AG04449 (cell line): ENCODE measurements around the gene FKBP5.
A peak's percentile ranks its signal among the peaks of the same experiment; 100 is the strongest.

Experiments used
- CTCF ChIA-PET: fragments of 350-600 bp; formaldehyde crosslinking; extraction: SDS; loops from one replicate; lab custom pipeline; 2021; ENCODE audit warnings: antibody characterized with exemption; lab: Yijun Ruan, JAX
- POLR2A ChIA-PET: fragments of 400-600, 350-600 bp; formaldehyde crosslinking; extraction: SDS; loops from one replicate; lab custom pipeline; 2020; ENCODE audit warnings: antibody characterized with exemption, inconsistent platforms; lab: Yijun Ruan, JAX
- DNase-seq: peaks from one replicate; pipeline ENCODE4 v3.0.0-alpha.2; 2010; ENCODE audit warnings: low read depth, low spot score
- H3K4me3 ChIP-seq: 2 replicates; pipeline ENCODE4 v1.5.1; 2011; ENCODE audit warnings: low read depth, mild to moderate bottlenecking, control low read depth, low read length
- CTCF ChIP-seq: IDR thresholded peaks from one replicate; pipeline ENCODE4 v1.5.1; 2011; ENCODE audit warnings: mild to moderate bottlenecking, moderate library complexity, low read length, control low read depth, inconsistent platforms; ENCODE audit not compliant: insufficient read depth; ENCODE audit errors: missing control alignments

The FKBP5 gene

GRCh38 chr6:35586542-35586941, 102.2 kb downstream of the FKBP5 start:
- H3K4me3 ChIP-seq: no peak overlapping the region
- ChIA-PET CTCF (interaction anchor here (1.1 to 28.1 kb wide), 9 partner anchors 9 to 151 kb away, joined by 3 to 524 read pairs (median 4); partner anchors contain the start of gene ARMC12), POLR2A (no interaction called here)
- DNase-seq: no peak
- TF ChIP-seq CTCF: no peak

GRCh38 chr6:35585658-35586057, 103.1 kb downstream of the FKBP5 start:
- POLR2A ChIA-PET: no interaction called here
- no peak for DNase-seq
- H3K4me3 ChIP-seq: no peak overlapping the region
- CTCF ChIA-PET: interaction anchor here (0.9 to 28.1 kb wide), 11 partner anchors 9 to 152 kb away, joined by 3 to 524 read pairs (median 22); partner anchors contain the start of gene ARMC12
- no peak for TF ChIP-seq CTCF

- ChIA-PET CTCF (interaction anchor here (0.6 to 28.1 kb wide), 39 partner anchors 8 to 249 kb away, joined by 3 to 524 read pairs (median 5); partner anchors contain the start of gene ARMC12), POLR2A (no interaction called here)
- TF ChIP-seq CTCF: peak; percentile 65
- DNase-seq: no peak
- H3K4me3 ChIP-seq: no peak overlapping the region
These were observed 104.6 kb downstream of the FKBP5 start for GRCh38 chr6:35583893-35584688.

GRCh38 chr6:35582315-35582714, 106.4 kb downstream of the FKBP5 start:
- no peak for TF ChIP-seq CTCF
- CTCF ChIA-PET: interaction anchor here (0.7 to 28.1 kb wide), 16 partner anchors 9 to 167 kb away, joined by 3 to 524 read pairs (median 6); partner anchors contain the start of gene ARMC12
- H3K4me3 ChIP-seq: no peak overlapping the region
- POLR2A ChIA-PET: no interaction called here
- no peak for DNase-seq

- ChIA-PET CTCF (interaction anchor here (0.7 to 28.1 kb wide), 11 partner anchors 10 to 166 kb away, joined by 3 to 524 read pairs (median 11); partner anchors contain the start of gene ARMC12), POLR2A (interaction anchor here (0.6 kb wide), 1 partner anchor 155 kb away, joined by 4 read pairs; no protein-coding TSS in a partner anchor)
- DNase-seq: no peak
- TF ChIP-seq CTCF: no peak
- no peak overlapping the region for H3K4me3 ChIP-seq
These were observed 107.1 kb downstream of the FKBP5 start for GRCh38 chr6:35581633-35582032.

- DNase-seq: no peak
- TF ChIP-seq CTCF: no peak
- no peak overlapping the region for H3K4me3 ChIP-seq
- CTCF ChIA-PET: interaction anchor here (1.2 to 28.1 kb wide), 6 partner anchors 9 to 157 kb away, joined by 3 to 524 read pairs (median 43); partner anchors contain the start of gene ARMC12
- POLR2A ChIA-PET: no interaction called here
These were observed 107.9 kb downstream of the FKBP5 start for GRCh38 chr6:35580836-35581235.
